ENCODE measurements around the gene RPL37A.

RPL37A gene

GRCh38 chr2:216549926-216550690 is 51.5 kb downstream of the RPL37A start:
- no peak for DNase-seq

- no peak for DNase-seq
Measured at GRCh38 chr2:216551234-216552068, 52.8 kb downstream of the RPL37A start.

- no peak for DNase-seq
Measured at GRCh38 chr2:216553093-216553478, 54.4 kb downstream of the RPL37A start.
